ENCODE results near the gene SNX6. TPM values are rescaled to one million over a fixed set of nuclear protein-coding genes. Genes with fewer than 3 reads are reported as not detected.

Gene SNX6
- total RNA-seq = 94.1 TPM

GRCh38 chr14:34629657-34630529 lies at the start of gene SNX6:
Gene SNX6 (minus strand): TSS chr14:34630148. CDS start chr14:34630116, 32 bp downstream.

DNA sequence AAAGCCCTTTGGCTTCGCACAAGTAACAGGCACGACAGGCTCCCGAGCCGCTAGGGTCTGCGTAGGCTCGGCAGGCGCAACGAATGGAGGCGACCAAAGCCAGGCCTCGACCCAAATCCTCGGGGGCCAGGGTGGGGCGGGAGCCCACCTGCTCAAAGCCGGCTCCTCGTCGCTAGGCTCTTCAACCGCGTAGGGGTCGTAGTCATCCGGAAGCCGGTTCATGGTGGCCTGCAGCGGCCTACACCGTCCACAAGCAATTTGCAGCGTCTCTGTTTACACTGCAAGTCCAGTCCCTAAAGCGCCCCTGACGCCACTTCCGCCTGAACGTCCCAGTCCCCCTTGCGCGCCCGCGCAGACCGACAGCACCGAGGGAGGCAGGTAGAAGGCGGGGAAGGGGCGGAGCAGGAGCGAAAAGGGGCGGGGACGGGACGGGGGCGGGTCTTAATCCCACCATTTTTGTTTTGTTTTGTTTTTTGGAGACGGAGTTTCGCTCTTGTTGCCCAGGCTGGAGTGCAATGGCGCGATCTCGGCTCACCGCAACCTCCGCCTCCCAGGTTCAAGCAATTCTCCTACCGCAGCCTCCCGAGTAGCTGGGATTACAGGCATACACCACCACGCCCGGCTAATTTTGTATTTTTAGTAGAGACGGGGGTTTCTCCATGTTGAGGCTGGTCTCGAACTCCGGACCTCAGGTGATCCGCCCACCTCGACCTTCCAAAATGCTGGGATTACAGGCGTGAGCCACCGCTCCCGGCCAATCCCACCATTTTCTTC lies 90.4 kb downstream of the SNX6 start, which contains the start of gene EAPP:
TSS of gene EAPP (minus strand) at position 295 of the 774 bp plus-strand sequence. CDS start at position 222, 73 bp downstream.

Small RNA genes within 50 kb of the gene (small RNA-seq; reads per million reads assigned to genes)
- gene RNU1-27P (not detected), gene RNU1-28P (not detected), gene RNU6-1261P (not detected)

Other genes with a start within 250 kb of the SNX6 start
- 24.0 TPM for gene SPTSSA, start 167.9 kb downstream of the SNX6 start, total RNA-seq
- 54.7 TPM for gene EAPP, start 90.4 kb downstream of the SNX6 start, total RNA-seq
- gene CFL2, start 84.4 kb upstream of the SNX6 start, total RNA-seq = 61.8 TPM
- 24.0 TPM for gene BAZ1A, start 245.2 kb upstream of the SNX6 start, total RNA-seq